OCI-LY7 (cell line): Measurements from ENCODE around the gene TRANK1.

Source experiments
- CTCF ChIP-seq: fragments of 200-600 bp; sonication (generic); conservative IDR thresholded peaks from 2 replicates; pipeline ENCODE4 v1.5.1; 2014; ENCODE audit warnings: mild to moderate bottlenecking, antibody characterized with exemption, low read length, moderate library complexity, mixed read lengths
- EZH2phosphoT487 ChIP-seq: fragments of 200-600 bp; sonication (generic); IDR thresholded peaks from 2 replicates; pipeline ENCODE4 v1.6.1; 2018; ENCODE audit warnings: low read depth, borderline replicate concordance, mild to moderate bottlenecking, mixed run types, antibody characterized with exemption, low read length, moderate library complexity, mixed read lengths

- no peak for TF ChIP-seq CTCF
- no peak for TF ChIP-seq EZH2phosphoT487
Observed at GRCh38 chr3:36784138-36784635, 160.7 kb downstream of the TRANK1 start.
